GM18526 (cell line): Measurements from ENCODE around the gene PODXL2.

Source experiments
- POLR2A ChIP-seq: IDR thresholded peaks from 3 replicates; pipeline ENCODE4 v1.6.1; 2011; ENCODE audit not compliant: insufficient read length; ENCODE audit errors: extremely low read depth

PODXL2 gene

GRCh38 chr3:127615631-127616305 lies 13.2 kb upstream of the PODXL2 start:
- TF ChIP-seq POLR2A: no peak

- TF ChIP-seq POLR2A: no peak
Measured at GRCh38 chr3:127616836-127617605, 12.0 kb upstream of the PODXL2 start.

- no peak for TF ChIP-seq POLR2A
Measured at GRCh38 chr3:127618891-127619290, 10.1 kb upstream of the PODXL2 start.

GRCh38 chr3:127620637-127621375 lies 8.2 kb upstream of the PODXL2 start:
- no peak for TF ChIP-seq POLR2A

GRCh38 chr3:127622031-127622430 lies 7.0 kb upstream of the PODXL2 start:
- no peak for TF ChIP-seq POLR2A

- TF ChIP-seq POLR2A: no peak
Measured at GRCh38 chr3:127622772-127623576, 6.0 kb upstream of the PODXL2 start.

GRCh38 chr3:127624063-127624462 lies 4.9 kb upstream of the PODXL2 start:
- no peak for TF ChIP-seq POLR2A

GRCh38 chr3:127625821-127626220 lies 3.2 kb upstream of the PODXL2 start:
- no peak for TF ChIP-seq POLR2A

- TF ChIP-seq POLR2A: no peak
Measured at GRCh38 chr3:127628426-127628787, 578 bp upstream of the PODXL2 start.

GRCh38 chr3:127629467-127630403 lies 750 bp downstream of the PODXL2 start:
- TF ChIP-seq POLR2A: no peak

GRCh38 chr3:127630811-127631714 lies 2.1 kb downstream of the PODXL2 start:
- no peak for TF ChIP-seq POLR2A

- TF ChIP-seq POLR2A: no peak
Measured at GRCh38 chr3:127632035-127632820, 3.2 kb downstream of the PODXL2 start.

GRCh38 chr3:127634653-127635052 lies 5.7 kb downstream of the PODXL2 start:
- no peak for TF ChIP-seq POLR2A

GRCh38 chr3:127637546-127637945 lies 8.6 kb downstream of the PODXL2 start:
- TF ChIP-seq POLR2A: no peak
